Astrocyte of the hippocampus (primary cell): ENCODE measurements around the gene CAMTA1.

Experiments
- DNase-seq: peaks from one replicate; pipeline ENCODE4 v3.0.0; 2011; ENCODE audit warnings: low read depth, low spot score

CAMTA1 gene

DNA sequence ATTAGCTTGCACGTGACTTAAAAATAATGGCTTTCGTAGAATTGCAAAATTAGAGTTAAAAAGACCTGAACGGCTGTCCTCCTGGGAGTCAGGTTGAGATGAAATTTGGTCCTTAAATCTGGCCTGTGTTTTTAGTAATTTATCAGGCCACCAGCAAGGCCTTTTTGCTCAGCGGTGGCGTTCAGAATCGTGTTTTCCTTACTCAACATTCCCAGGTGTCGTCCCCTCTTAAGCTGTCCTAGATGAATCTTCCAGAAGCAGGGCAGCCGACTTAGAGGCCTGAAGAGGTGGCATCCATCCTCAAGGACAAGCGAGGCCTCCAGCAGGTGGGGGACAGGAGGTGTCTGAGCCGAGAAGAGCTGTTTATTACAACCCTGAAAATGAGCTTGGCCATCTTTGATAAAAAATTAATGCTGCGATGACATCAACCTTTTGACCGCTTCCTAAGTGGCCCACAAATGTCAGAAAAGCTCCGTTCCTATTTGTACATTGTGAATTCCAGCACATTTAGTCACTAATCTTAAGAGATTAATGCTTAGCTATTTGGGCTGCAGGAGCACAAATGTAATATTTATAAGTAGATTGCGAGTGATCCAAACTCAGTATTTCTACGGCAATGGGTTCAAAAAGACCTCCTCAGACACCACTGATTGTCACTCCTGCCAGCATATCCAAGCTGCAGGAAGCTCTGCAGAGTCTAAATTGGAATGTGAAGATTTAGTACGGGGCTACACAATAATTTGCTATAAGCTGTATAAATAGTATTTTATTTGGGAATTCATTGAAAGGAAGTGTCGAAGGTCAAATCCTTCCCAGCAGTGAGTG, 641.7 kb downstream of the CAMTA1 start:
- DNase-seq = peak; percentile 20

DNA sequence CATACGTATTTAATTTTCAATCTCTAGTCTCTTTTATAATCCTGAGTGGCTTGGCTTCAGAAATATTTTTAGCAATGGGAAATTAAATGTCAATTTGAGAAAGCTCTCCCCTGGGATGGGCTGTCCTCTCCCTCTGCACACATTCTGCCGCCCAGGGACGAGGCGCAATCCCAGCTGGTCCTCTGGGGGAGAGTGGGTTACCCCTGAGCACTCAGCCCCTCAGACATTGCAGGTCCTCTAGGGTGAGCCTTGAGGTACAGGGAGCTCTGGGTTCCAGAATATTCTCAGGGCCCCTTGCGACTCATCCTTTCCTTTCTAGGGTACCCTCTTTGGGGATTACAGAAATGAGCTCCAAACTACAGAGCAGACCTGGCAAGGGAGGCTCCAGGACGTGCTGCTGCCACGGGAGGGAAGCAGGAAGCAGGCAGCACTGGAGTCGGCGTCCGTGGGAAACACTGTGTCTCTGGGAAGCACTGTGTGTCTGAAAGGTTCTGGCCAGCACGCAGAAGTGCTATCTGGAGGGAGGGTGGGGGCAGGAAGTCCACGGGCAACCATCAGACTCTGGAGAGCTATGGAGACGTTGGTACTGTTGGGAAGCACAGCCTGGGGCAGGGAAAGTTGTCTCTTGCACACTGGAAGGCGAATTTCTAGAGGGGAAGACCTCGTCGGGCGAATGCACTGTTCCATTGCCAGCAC, 642.5 kb downstream of the CAMTA1 start:
- no peak for DNase-seq

DNA sequence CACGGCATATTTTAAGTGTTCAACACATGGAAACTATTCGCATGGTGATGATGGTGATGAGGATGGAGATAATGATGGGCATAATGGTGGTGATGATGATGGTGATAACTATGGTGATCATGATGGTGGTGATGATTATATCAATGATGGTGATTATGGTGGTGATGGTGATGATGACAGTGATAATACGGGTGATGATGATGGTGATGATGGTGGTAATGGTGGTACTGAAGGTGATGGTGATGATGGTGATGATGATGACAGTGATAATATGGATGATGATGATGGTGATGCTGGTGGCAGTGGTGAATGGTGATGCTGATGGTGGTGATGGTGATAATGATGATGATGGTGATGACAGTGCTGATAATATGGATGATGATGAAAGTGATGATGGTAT, 644.0 kb downstream of the CAMTA1 start:
- DNase-seq = no peak

DNA sequence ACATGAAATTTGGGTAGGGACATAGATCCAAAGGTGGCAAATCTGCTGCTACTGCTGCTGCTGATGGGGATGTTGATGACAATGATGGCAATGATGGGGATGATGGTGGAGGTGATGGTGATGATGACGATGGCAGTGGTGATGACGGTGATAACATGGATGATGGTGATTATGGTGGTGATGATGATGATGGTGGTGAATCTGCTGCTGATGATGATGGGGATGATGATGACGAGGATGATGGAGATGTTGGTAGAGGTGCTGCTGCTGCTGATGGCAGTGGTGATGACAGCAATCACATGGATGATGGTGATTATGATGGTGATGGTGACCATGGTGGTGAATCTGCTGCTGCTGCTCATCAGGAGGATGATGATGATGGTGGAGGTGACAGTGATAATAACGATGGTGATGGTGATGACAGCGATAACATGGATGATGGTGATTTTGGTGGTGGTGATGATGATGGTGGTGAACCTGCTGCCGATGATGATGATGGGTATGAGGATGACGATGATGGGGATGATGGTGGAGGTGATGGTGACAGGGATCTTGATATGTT, 644.9 kb downstream of the CAMTA1 start:
- DNase-seq = no peak

DNA sequence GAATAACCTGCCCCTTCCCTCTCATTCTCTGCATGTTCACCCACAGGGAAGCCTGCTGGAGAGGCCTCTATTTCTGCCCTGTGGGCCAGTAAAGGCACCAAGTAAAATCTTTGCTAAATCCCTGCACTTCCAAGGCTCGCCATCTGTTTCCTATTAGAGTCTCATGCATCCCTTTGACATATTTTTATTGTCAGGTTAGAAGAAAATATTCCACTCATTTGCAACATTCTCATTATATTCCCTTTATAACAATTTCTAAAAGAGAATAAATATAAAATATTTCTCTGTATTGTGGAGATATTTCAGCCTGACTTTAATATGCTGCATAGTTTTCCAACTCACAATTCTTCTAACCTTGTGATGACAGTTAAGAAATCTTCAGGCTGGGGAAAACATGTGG, 645.4 kb downstream of the CAMTA1 start:
- no peak for DNase-seq

DNA sequence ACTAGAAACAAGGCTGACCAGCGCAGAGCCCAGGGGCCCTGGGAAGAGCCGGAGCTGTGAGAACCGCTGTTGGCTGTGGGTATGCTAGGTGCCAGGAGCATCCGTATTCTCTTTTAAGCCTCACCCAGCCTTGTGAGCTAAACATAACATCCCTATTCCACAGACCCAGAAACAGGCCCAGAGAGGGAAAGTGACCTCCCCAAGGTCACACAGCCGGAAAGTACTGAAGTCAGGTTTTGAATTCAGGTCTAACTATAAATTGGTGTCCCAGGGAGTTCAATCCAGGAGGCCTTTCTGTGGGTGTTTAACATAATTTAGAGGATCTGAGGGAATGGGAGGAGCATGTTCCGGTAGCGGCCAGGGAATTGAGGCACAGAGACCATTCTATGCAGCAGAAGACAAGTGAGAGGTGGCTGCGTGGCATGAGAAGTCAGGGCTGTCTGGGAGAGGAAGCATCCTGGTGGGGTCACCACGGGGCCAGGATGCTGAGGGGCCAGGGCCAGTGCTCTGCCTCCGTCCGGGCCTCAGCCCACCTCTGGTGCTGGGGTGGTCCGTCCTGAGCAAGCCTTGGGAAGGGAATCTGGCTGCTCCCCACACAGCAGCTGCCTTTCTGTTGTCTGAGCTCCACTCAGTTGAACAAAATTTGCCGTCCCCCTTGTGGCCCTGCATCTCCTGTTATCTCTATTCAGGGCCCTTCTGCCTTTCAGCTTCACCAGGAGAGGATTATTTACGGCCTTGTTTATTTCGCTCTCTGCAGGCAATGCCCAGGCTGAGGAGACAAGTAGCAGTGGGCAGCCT, 647.0 kb downstream of the CAMTA1 start:
- DNase-seq = no peak

DNA sequence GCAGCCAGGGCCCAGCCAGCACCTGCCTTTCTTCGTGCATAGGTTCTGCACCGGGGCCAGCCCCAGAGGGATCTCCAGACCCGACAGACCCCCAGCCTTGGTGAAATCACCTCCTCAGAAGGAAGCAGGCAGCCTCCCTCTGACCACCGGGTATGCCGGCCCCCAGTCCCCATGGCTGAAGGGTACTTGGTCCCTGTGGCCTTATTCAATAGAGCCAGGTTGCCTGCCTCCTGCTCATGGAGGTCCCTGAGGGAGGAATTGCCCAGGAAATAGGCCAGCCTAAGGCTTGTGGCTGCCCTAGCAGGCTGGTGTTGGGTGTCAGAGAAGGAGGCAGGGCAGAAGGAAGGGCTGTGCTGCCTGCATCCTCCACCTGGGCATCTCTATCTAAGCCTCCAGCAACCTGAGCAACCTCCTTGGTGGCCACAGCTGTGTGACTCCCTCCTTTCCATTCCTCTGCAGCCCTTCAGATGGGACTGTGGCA, 647.7 kb downstream of the CAMTA1 start:
- no peak for DNase-seq

DNA sequence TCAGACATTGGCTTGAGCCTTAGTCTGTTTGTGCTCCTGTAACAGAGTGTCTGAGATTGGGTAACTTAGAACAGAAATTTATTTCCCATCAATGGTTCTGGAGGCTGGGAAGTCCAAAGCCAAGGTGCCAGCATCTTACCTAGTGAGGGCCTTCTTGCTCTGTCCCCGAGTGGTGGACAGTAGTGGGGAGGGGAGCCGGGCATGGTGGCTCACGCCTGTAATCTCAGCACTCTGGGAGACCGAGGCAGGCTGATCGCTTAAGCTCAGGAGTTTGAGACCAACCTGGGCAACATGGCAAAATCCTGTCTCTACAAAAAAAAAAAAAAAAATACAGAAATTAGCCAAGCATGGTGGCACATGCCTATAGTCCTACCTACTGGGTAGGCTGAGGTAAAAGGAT, 649.3 kb downstream of the CAMTA1 start:
- no peak for DNase-seq

DNA sequence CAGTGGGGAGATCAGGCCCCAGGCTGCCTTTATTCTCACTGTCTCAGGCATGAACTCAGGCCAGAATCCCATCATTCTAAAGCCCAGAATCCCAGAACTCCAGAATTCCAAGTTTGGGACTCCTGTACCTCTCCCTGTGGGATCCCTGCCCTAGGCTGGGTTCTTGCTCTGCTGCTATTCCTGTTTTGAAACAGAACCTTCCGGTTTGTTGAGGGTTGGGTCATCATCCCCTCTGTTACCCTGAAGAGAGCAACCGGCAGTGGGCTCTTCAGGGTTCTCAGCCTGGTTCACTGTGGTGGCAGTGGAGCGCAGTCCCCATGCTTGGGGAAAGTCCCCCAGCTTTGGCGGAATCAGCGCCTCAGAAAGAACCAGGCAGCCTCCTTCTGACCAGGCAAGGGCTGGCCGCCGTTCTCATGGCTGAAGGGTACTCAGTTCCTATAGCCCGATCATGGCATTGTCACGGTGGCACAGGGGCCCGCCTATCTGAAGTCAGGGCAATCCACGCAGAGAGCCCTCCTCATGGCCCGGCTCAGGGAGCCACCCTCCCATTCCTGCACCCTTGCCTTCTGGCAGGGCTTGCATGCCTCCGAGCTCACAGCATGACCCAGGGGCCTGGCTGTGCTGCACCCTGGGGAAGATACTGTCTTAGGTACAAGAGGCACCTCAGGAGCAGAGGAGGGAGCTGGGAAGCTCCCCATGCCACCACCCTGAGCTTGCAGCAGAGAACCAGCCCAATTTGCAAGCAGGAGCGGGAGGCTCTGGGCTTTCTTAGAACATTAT, 650.2 kb downstream of the CAMTA1 start:
- DNase-seq = no peak

DNA sequence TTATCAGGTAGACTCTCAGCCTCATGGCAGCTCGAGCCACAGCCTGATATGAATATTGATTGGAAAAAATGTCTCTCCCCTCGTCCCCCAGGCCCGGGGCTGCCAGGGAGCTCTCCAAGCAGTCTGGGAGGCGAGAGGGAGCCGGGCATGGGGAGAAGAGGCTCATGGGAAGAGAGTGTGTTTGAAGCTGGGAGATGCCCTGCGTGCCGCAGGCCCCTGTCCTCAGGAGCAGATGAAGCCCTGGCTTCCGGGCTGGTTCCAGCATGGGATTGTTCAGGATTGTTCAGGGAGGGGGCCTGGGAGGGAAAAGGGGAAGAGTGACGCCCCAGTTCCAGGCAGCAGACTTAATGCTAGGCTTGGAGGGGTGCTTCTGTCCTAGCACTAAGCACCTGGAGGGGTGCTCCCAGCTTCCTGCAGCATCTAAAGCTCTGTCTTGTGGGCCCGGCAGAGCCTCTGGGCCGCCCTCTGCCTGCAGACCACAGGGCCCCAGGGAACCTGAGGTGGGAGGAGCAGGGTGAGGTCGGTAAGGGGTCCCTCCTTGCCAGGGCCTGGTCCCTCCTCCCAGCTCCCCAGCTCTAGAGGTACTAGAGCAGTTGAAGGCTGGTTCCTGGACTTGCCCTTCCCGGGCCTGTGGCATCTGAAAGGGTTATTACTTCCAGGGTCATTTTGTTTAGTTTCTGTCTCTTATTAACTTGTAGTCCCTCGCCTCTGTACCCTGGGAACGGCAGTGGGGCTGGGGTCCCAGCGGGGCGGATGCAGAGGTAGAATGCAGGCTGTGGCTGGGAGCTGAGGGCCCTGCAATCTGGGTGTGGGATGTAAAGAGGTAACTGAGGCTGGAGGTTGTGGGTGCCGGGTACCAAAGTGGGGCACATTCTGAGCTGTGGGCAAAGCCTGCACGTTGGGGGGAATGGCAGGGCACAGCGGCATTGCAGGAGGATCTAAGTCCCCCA, 651.1 kb downstream of the CAMTA1 start:
- no peak for DNase-seq

DNA sequence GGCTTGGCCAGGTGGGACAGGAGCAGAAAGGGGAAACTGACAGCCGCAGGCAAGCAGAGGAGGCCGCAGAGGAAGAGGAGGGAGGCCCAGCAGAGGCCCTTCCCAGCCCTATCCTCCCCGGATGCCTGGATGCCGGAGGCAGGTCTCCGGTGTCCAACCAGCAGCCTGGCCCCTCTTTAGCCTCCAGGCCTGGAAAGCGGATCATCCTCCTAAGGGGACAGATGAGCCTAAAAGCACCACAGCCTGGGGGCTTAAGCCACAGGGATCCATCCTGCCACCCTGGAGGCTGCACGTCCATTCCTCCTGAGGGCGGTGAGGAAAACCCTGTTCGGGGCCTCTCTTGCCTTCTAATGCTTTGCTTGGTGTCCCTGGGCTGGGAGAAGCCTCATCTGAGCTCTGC, 651.8 kb downstream of the CAMTA1 start:
- DNase-seq = no peak

DNA sequence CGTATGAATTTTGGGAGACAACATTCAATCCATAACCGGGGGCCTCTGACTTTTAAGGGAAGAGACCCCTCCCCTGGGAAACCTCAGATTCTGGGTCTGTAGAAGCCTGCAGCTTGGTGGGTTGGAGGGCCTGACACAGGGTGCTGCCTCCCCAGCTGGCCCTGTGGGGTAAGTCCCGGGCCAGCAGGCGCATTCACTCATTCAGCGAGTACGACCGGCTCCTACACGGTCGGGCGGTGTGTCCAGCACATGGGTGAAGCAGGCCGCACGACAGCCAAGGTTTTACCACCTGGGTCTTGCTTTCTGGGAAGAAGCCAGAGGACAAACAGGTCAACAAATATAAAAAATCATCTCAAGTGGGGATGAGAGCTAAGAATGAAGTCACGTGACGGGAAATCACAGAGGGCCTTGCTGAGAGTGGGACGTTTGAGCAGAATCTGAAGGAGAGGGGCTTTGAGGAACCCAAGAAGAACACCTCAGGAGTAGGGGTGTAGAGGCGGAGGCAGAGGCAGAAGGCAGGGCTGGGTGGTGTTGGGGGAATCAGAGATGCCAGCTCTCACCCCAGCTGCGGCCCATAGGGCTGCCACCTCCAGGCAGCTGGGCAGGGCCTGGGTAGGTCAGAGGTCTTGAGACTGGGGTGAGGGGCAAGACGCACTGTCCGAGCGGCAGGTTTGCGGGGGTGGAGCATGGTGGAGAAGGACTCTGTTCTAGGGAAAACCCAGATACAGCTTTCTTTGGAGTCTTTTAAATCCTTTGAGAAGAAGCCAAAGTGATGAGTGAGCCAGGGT, 652.5 kb downstream of the CAMTA1 start:
- DNase-seq = no peak

DNA sequence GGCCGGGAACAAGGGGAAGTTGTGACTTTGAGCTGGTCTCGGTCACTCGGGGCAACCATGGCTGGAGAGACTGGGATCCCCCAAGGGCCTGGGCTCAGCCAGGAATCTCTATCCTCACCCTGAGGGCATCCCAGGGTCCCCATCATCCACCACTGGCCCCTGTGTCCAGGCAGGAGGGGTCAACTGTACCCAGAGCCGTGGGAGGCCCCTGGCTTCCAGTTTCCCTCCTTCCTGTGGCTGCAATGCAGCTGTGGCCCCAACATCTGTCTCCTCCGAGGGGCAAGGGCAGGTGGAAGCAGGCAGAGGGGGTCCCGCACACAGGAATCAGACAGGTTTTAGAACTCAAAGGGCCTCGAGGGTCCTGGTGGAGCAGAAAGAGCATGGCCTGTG, 653.1 kb downstream of the CAMTA1 start:
- DNase-seq = no peak

DNA sequence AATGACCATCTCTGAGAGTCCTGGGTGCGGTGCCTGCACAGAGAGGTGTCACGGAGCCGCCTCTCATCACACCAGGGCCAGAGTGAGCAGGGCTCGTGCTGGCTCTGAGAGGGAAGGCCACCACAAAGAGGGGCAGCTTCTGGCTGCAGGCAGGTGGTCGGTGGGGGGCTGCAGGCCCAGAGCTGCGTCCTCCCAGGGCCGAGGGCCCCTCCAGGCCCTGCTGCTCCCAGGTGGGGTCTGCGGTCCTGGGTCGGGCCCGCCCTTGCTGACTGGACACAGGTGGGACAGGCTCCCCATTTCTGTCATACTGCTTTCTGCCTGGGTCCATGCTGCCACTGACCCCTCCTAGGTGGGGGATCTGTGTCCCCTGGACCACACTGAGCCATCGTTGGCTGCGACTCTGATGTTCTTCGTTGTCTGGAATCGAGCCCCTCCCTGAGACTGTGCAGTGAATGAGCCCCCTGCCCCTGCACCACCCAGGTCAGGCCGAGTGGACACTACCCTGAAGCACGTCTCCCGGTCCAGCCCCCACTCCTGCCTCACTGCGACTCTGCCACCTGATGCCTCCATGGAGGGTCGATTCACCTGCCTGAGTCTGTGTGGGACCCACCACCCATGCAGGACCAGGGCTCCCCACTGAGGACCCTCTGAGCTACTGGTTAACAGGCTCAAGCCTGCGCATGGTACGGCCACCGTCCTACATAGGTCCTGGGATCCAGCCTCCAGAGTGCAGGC, 653.8 kb downstream of the CAMTA1 start:
- no peak for DNase-seq

DNA sequence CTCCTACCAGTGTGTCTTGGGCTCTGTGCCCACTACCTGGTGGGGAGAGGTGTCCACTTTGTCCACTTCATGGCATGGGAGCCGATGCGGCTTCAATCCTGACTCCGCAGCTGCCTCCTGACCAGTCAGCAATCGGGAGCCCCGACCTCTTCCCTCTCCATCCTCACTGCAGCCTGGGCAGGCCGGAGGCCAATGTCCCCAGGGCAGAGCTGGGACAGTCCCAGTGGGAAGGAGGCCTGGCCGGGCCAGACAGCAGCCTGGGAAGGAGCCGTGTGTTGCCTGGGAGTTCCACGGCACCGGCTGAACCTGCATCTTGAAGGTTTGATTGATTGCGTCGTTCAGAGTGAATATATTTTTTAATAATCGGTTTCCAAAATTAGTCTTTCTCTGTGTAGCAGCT, 654.9 kb downstream of the CAMTA1 start:
- no peak for DNase-seq

DNA sequence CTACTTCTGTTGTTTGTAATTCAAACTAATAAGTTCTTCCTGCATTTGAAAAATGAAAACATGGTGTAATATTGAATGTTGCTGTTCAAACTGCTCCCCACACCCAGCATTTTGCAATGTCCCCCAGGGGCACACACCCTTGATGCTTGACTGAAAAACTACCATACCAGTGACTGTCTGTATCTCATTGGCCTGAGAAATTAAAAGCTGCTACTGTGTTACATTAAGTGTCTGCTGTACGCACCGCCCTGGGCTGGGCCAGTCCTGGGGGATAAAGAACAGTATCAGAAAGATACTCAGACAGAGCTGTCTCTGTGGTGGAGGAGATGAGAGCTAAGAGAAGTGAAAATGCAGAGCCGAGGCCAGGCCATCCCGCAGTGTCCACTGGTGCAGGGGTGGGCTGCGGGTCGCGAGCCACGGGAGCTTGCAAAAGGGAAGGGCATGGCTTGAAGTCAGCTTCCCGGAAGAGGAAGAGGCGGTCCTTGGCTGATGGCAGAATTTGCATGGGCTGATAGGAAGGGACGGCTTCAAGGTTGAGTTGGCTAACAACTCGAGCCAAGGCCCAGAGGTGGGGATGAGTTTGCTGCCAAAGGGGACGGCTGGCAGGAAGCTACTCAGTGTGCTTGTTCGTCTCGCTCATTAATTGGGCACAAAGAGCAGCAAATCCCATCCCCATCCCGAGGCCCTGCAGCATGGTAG, 656.0 kb downstream of the CAMTA1 start:
- DNase-seq = no peak

DNA sequence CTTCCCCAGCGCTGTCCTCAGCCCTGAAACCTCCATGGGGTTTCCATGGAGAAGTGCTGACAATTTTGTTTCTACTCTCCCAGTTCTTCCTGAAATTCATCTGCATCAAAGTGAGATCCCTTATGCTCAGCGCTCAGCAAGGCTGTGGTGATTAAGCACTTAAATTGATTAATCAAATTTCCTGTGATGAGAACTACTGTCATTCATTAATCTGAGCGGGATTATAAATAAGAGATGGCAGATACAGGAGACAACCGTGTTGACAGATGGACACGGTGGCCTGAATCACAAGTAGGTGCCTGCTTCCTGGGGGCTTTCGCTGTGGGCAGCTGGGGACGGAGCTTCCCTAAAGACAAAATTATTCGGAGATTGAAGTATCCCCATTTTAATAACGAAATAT, 656.8 kb downstream of the CAMTA1 start:
- no peak for DNase-seq

DNA sequence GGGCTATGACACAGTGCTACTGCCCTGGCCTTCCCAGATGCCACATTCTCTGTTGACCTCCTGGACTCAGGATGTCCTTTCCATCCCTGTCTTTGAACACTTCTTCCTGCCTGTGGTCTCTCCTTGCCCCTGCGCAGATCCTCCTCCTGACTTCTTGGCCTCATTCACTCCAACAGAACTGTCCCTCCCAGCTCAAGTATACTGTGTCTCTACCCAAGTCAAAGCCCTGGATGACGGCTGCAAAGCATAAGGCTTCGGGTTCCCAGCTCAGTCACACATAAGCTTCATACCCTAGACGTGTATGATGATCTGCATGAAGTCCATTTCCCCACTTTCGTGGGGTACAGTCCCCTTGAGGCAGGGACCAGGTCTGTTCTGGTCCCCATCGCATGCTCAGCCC, 657.7 kb downstream of the CAMTA1 start:
- DNase-seq = no peak
